Trophoblast cell (in vitro differentiated cells and primary cell): ENCODE measurements around the gene DCLRE1C.
"Not testable (repeated sequence)": the region's sequence is repeated elsewhere in the genome, so short reads cannot be mapped to it uniquely, and the experiment has no call there.

Experiments used
- DNase-seq, 2 donors: peaks; one replicate each; pipeline ENCODE4 v3.0.0-alpha.2; 2016
- H2AFZ ChIP-seq: 2 replicates; pipeline ENCODE4 v1.6.1; 2013; ENCODE audit warnings: low read length, moderate library complexity, mild to moderate bottlenecking; ENCODE audit not compliant: insufficient read depth, poor library complexity
- H2AK5ac ChIP-seq: 2 replicates; pipeline ENCODE4 v1.6.1; 2013; ENCODE audit warnings: mild to moderate bottlenecking, low read length
- H2BK120ac ChIP-seq: 2 replicates; pipeline ENCODE4 v1.6.1; 2013; ENCODE audit warnings: low read length, mild to moderate bottlenecking, moderate library complexity; ENCODE audit not compliant: insufficient read depth, poor library complexity
- H2BK12ac ChIP-seq: 2 replicates; pipeline ENCODE4 v1.6.1; 2013; ENCODE audit warnings: mild to moderate bottlenecking, low read length, moderate library complexity
- H2BK5ac ChIP-seq: 2 replicates; pipeline ENCODE4 v1.6.1; 2013; ENCODE audit warnings: low read length, low read depth, moderate library complexity, mild to moderate bottlenecking; ENCODE audit not compliant: poor library complexity
- H3K14ac ChIP-seq: 2 replicates; pipeline ENCODE4 v1.6.1; 2013; ENCODE audit warnings: mild to moderate bottlenecking, low read length
- H3K18ac ChIP-seq: 2 replicates; pipeline ENCODE4 v1.6.1; 2013; ENCODE audit warnings: mild to moderate bottlenecking, low read length
- H3K23ac ChIP-seq: 2 replicates; pipeline ENCODE4 v1.6.1; 2013; ENCODE audit warnings: low read length
- H3K27ac ChIP-seq: 2 replicates; pipeline ENCODE4 v1.5.1; 2013; ENCODE audit warnings: low read depth, mild to moderate bottlenecking, inconsistent platforms, low read length, moderate library complexity
- H3K27me3 ChIP-seq: 2 replicates; pipeline ENCODE4 v1.6.1; 2013; ENCODE audit warnings: inconsistent platforms, mild to moderate bottlenecking, low read length, moderate library complexity; ENCODE audit not compliant: insufficient read depth
- H3K36me3 ChIP-seq, 2 experiments: 1 replicate in 1 of 2; 2 replicates in 1 of 2; pipeline ENCODE4 v1.6.1; 2013; ENCODE audit warnings: low read length in 2 of 2, mild to moderate bottlenecking in 2 of 2, moderate library complexity in 1 of 2; ENCODE audit not compliant: insufficient read depth in 2 of 2, control insufficient read depth in 1 of 2
- H3K4ac ChIP-seq: 2 replicates; pipeline ENCODE4 v1.6.1; 2013; ENCODE audit warnings: low read depth, mild to moderate bottlenecking, low read length, moderate library complexity
- H3K4me1 ChIP-seq, 2 experiments: 1 replicate in 1 of 2; 2 replicates in 1 of 2; pipeline ENCODE4 v1.6.1; 2013; ENCODE audit warnings: low read length in 2 of 2, mild to moderate bottlenecking in 2 of 2, moderate library complexity in 1 of 2; ENCODE audit not compliant: insufficient read depth in 2 of 2, control insufficient read depth in 1 of 2
- H3K4me2 ChIP-seq: 2 replicates; pipeline ENCODE4 v1.6.1; 2013; ENCODE audit warnings: inconsistent platforms, mild to moderate bottlenecking, low read length, moderate library complexity
- H3K4me3 ChIP-seq: 2 replicates; pipeline ENCODE4 v1.5.1; 2013; ENCODE audit warnings: mild to moderate bottlenecking, low read depth, low read length, inconsistent platforms
- H3K79me1 ChIP-seq: one replicate; pipeline ENCODE4 v1.6.1; 2013; ENCODE audit warnings: low read length
- H3K79me2 ChIP-seq: 2 replicates; pipeline ENCODE4 v1.6.1; 2013; ENCODE audit warnings: low read length, mild to moderate bottlenecking; ENCODE audit not compliant: control insufficient read depth, insufficient read depth, poor library complexity
- H3K9ac ChIP-seq: 2 replicates; pipeline ENCODE4 v1.6.1; 2013; ENCODE audit warnings: mild to moderate bottlenecking, low read length
- H3K9me3 ChIP-seq: 2 replicates; pipeline ENCODE4 v1.6.1; 2013; ENCODE audit warnings: low read depth, mild to moderate bottlenecking, control low read depth, inconsistent platforms, low read length; ENCODE audit not compliant: insufficient read depth
- H4K12ac ChIP-seq: 2 replicates; pipeline ENCODE4 v1.6.1; 2013; ENCODE audit warnings: low read depth, mild to moderate bottlenecking, low read length, moderate library complexity
- H4K8ac ChIP-seq: 2 replicates; pipeline ENCODE4 v1.6.1; 2013; ENCODE audit warnings: low read depth, mild to moderate bottlenecking, low read length, moderate library complexity
- H4K91ac ChIP-seq: one replicate; pipeline ENCODE4 v1.6.1; 2013; ENCODE audit warnings: low read depth, mild to moderate bottlenecking, low read length, moderate library complexity
- whole genome bisulfite sequencing: extraction: QIAGEN DNeasy Blood & Tissue Kit; methylation state at CpG from one replicate; pipeline ENCODE4 v1.1.7; 2013; ENCODE audit warnings: missing lambda C conversion rate; ENCODE audit not compliant: insufficient read length, insufficient coverage; ENCODE audit errors: extremely low coverage; 5-methylcytosine and 5-hydroxymethylcytosine counted together

The DCLRE1C gene

GRCh38 chr10:14949291-14949690 is 4.6 kb downstream of the DCLRE1C start:
- H3K23ac ChIP-seq: no peak overlapping the region
- no peak overlapping the region for H3K14ac ChIP-seq
- H3K4me3 ChIP-seq: no peak overlapping the region
- H4K91ac ChIP-seq: no peak overlapping the region
- peaks cover 4% of the 10 kb centered on the region for H3K79me1 ChIP-seq
- H3K4ac ChIP-seq: no peak overlapping the region
- no peak overlapping the region for H2BK120ac ChIP-seq
- no peak overlapping the region for H4K8ac ChIP-seq
- peaks cover 3% of the 10 kb centered on the region in 2 experiments for H3K4me1 ChIP-seq
- no CpG with 5 or more reads among the region's 5 CpGs for WGBS
- H2BK5ac ChIP-seq: no peak overlapping the region
- H3K27me3 ChIP-seq: no peaks in the 10 kb centered on the region
- no peak overlapping the region for H3K18ac ChIP-seq
- no peak for DNase-seq
- no peaks in the 10 kb centered on the region for H3K9me3 ChIP-seq
- no peak overlapping the region for H3K9ac ChIP-seq
- H3K36me3 ChIP-seq: peaks cover 16 to 19% of the 10 kb centered on the region in 2 experiments
- no peak overlapping the region for H3K27ac ChIP-seq
- peaks cover 1% of the 10 kb centered on the region for H3K79me2 ChIP-seq
- H3K4me2 ChIP-seq: no peak overlapping the region
- no peak overlapping the region for H2AK5ac ChIP-seq
- no peak overlapping the region for H2BK12ac ChIP-seq
- H2AFZ ChIP-seq: no peak overlapping the region
- no peak overlapping the region for H4K12ac ChIP-seq

GRCh38 chr10:14947268-14947667 is 6.6 kb downstream of the DCLRE1C start:
- Histone ChIP-seq H2BK120ac (no peak overlapping the region), H2AFZ (no peak overlapping the region), H3K79me1 (no peaks in the 10 kb centered on the region), H3K27ac (no peak overlapping the region), H3K27me3 (no peaks in the 10 kb centered on the region), H3K4me2 (no peak overlapping the region), H3K14ac (no peak overlapping the region), H2BK12ac (no peak overlapping the region), H3K4ac (no peak overlapping the region), H2AK5ac (no peak overlapping the region), H2BK5ac (no peak overlapping the region), H4K91ac (no peak overlapping the region), H3K9ac (no peak overlapping the region), H3K36me3 (peaks cover 24 to 26% of the 10 kb centered on the region in 2 experiments), H3K4me3 (no peak overlapping the region), H3K9me3 (no peaks in the 10 kb centered on the region), H3K23ac (no peak overlapping the region), H4K12ac (no peak overlapping the region), H3K18ac (no peak overlapping the region), H4K8ac (no peak overlapping the region), H3K4me1 (no peaks in the 10 kb centered on the region), H3K79me2 (peaks cover 1% of the 10 kb centered on the region)
- no peak for DNase-seq
- no CpG with 5 or more reads among the region's 1 CpG for WGBS

GRCh38 chr10:14945108-14945507 is 8.8 kb downstream of the DCLRE1C start:
- 100% methylated on average over 3 of the region's 5 CpGs for WGBS
- H3K4ac ChIP-seq: no peak overlapping the region

GRCh38 chr10:14942950-14943338 is 11.0 kb downstream of the DCLRE1C start:
- H4K8ac ChIP-seq, H3K4me1 ChIP-seq, H3K9ac ChIP-seq, H4K91ac ChIP-seq, H3K79me1 ChIP-seq, H4K12ac ChIP-seq, H3K18ac ChIP-seq, H2BK5ac ChIP-seq, H3K9me3 ChIP-seq, H3K4me3 ChIP-seq, H2AFZ ChIP-seq, H3K27me3 ChIP-seq, H3K4ac ChIP-seq, H2BK120ac ChIP-seq, H3K79me2 ChIP-seq, H2AK5ac ChIP-seq, H3K27ac ChIP-seq, H3K4me2 ChIP-seq, DNase-seq, H2BK12ac ChIP-seq, H3K23ac ChIP-seq, H3K14ac ChIP-seq: not testable (repeated sequence)
- no CpG with 5 or more reads among the region's 7 CpGs for WGBS
- peaks cover 29 to 31% of the 10 kb centered on the region in 2 experiments for H3K36me3 ChIP-seq

More at GRCh38 chr10:14945108-14945507, 8.8 kb downstream of the DCLRE1C start:
- Histone ChIP-seq H3K4me3 (no peak overlapping the region), H3K79me2 (no peaks in the 10 kb centered on the region), H3K18ac (no peak overlapping the region), H3K9ac (no peak overlapping the region), H4K91ac (no peak overlapping the region), H3K27me3 (no peaks in the 10 kb centered on the region), H3K23ac (no peak overlapping the region), H3K27ac (no peak overlapping the region), H3K79me1 (no peaks in the 10 kb centered on the region), H2BK5ac (no peak overlapping the region), H2BK120ac (no peak overlapping the region), H3K4me2 (no peak overlapping the region), H3K9me3 (no peaks in the 10 kb centered on the region), H4K12ac (no peak overlapping the region), H3K4me1 (no peaks in the 10 kb centered on the region), H3K36me3 (peaks cover 28 to 29% of the 10 kb centered on the region in 2 experiments), H2AK5ac (no peak overlapping the region), H3K14ac (no peak overlapping the region), H2AFZ (no peak overlapping the region), H2BK12ac (no peak overlapping the region), H4K8ac (no peak overlapping the region)
- no peak for DNase-seq
